H9 (cell line): ENCODE data around the gene SV2A. TPM values are rescaled to one million over a fixed set of nuclear protein-coding genes. Genes with fewer than 3 reads are reported as not detected.

ENCODE experiments used
- DNase-seq: peaks from one replicate; pipeline ENCODE4 v3.0.0-alpha.2; 2017
- H2AFZ ChIP-seq: one replicate; pipeline ENCODE4 v1.6.1; 2013; ENCODE audit warnings: mild to moderate bottlenecking, low read length, control low read depth, moderate library complexity
- H2AK5ac ChIP-seq: 2 replicates; pipeline ENCODE4 v1.6.1; 2013; ENCODE audit warnings: low read length, control low read depth, mixed read lengths; ENCODE audit not compliant: insufficient read length
- H2BK120ac ChIP-seq: one replicate; pipeline ENCODE4 v1.6.1; 2013; ENCODE audit warnings: low read depth, mild to moderate bottlenecking, low read length, control low read depth, inconsistent platforms; ENCODE audit not compliant: poor library complexity, severe bottlenecking
- H2BK12ac ChIP-seq: 2 replicates; pipeline ENCODE4 v1.6.1; 2013; ENCODE audit warnings: low read length, control low read depth, mixed read lengths, low read depth; ENCODE audit not compliant: insufficient read length
- H2BK15ac ChIP-seq: 2 replicates; pipeline ENCODE4 v1.6.1; 2013; ENCODE audit warnings: low read depth, low read length, control low read depth
- H2BK20ac ChIP-seq: one replicate; pipeline ENCODE4 v1.6.1; 2013; ENCODE audit warnings: low read depth, mild to moderate bottlenecking, low read length, control low read depth, inconsistent platforms; ENCODE audit not compliant: poor library complexity, severe bottlenecking
- H2BK5ac ChIP-seq: 2 replicates; pipeline ENCODE4 v1.6.1; 2013; ENCODE audit warnings: low read length, control low read depth, mixed read lengths; ENCODE audit not compliant: insufficient read length
- H3K14ac ChIP-seq: 2 replicates; pipeline ENCODE4 v1.6.1; 2013; ENCODE audit warnings: low read length, control low read depth; ENCODE audit not compliant: insufficient read depth
- H3K18ac ChIP-seq: 2 replicates; pipeline ENCODE4 v1.6.1; 2013; ENCODE audit warnings: low read depth, mild to moderate bottlenecking, mixed read lengths, low read length, control low read depth; ENCODE audit not compliant: insufficient read length
- H3K23ac ChIP-seq: 2 replicates; pipeline ENCODE4 v1.6.1; 2013; ENCODE audit warnings: low read length, control low read depth, mixed read lengths, low read depth; ENCODE audit not compliant: insufficient read length
- H3K23me2 ChIP-seq: 2 replicates; pipeline ENCODE4 v1.6.1; 2013; ENCODE audit warnings: low read depth, mild to moderate bottlenecking, mixed read lengths, low read length, control low read depth; ENCODE audit not compliant: insufficient read length, poor library complexity, severe bottlenecking
- H3K27ac ChIP-seq: 2 replicates; pipeline ENCODE4 v1.5.1; 2013; ENCODE audit warnings: low read length, control low read depth, mixed read lengths, low read depth; ENCODE audit not compliant: insufficient read length
- H3K27me3 ChIP-seq: 2 replicates; pipeline ENCODE4 v1.6.1; 2013; ENCODE audit warnings: low read length, control low read depth, inconsistent platforms; ENCODE audit not compliant: insufficient read depth
- H3K4ac ChIP-seq: 2 replicates; pipeline ENCODE4 v1.6.1; 2013; ENCODE audit warnings: low read depth, mild to moderate bottlenecking, control low read depth, inconsistent platforms, low read length, moderate library complexity
- H3K4me1 ChIP-seq: 2 replicates; pipeline ENCODE4 v1.6.1; 2013; ENCODE audit warnings: low read length, control low read depth, inconsistent platforms; ENCODE audit not compliant: insufficient read depth
- H3K4me2 ChIP-seq: 2 replicates; pipeline ENCODE4 v1.6.1; 2013; ENCODE audit warnings: low read length, control low read depth, mixed read lengths; ENCODE audit not compliant: insufficient read length, insufficient read depth
- H3K56ac ChIP-seq: 2 replicates; pipeline ENCODE4 v1.6.1; 2013; ENCODE audit warnings: low read depth, mild to moderate bottlenecking, mixed read lengths, low read length, control low read depth; ENCODE audit not compliant: insufficient read length
- H3K79me1 ChIP-seq: 2 replicates; pipeline ENCODE4 v1.6.1; 2013; ENCODE audit warnings: low read depth, mild to moderate bottlenecking, moderate library complexity, low read length, control low read depth, inconsistent platforms; ENCODE audit not compliant: insufficient read depth, poor library complexity, severe bottlenecking
- H3K79me2 ChIP-seq: 2 replicates; pipeline ENCODE4 v1.6.1; 2013; ENCODE audit warnings: low read length, control low read depth, inconsistent platforms; ENCODE audit not compliant: insufficient read depth
- H3K9ac ChIP-seq: 2 replicates; pipeline ENCODE4 v1.6.1; 2013; ENCODE audit warnings: low read length, control low read depth, mixed read lengths; ENCODE audit not compliant: insufficient read length; ENCODE audit errors: extremely low read depth
- H3K9me3 ChIP-seq: one replicate; pipeline ENCODE4 v1.6.1; 2013; ENCODE audit warnings: low read depth, low read length, inconsistent platforms; ENCODE audit not compliant: control insufficient read depth
- H3T11ph ChIP-seq: one replicate; pipeline ENCODE4 v1.6.1; 2013; ENCODE audit warnings: mild to moderate bottlenecking, low read length, control low read depth, inconsistent platforms
- H4K20me1 ChIP-seq: one replicate; pipeline ENCODE4 v1.6.1; 2013; ENCODE audit not compliant: control insufficient read depth, insufficient read length, insufficient read depth
- H4K5ac ChIP-seq: 2 replicates; pipeline ENCODE4 v1.6.1; 2013; ENCODE audit warnings: low read depth, mild to moderate bottlenecking, mixed read lengths, low read length, control low read depth; ENCODE audit not compliant: insufficient read length
- H4K8ac ChIP-seq: replicated peaks from 2 replicates; pipeline ENCODE4 v1.6.1; 2013; ENCODE audit warnings: low read length, control low read depth, mixed read lengths, low read depth; ENCODE audit not compliant: insufficient read length
- H4K91ac ChIP-seq: 2 replicates; pipeline ENCODE4 v1.6.1; 2013; ENCODE audit warnings: low read depth, mild to moderate bottlenecking, moderate library complexity, mixed read lengths, low read length, control low read depth; ENCODE audit not compliant: insufficient read length
- H3K27ac Mint-ChIP-seq, 3 experiments: 2 replicates in 2 of 3; 3 replicates in 1 of 3; pipeline ENCODE4 v1.8.0; 2020 to 2021; ENCODE audit warnings: mixed read lengths in 3 of 3, mild to moderate bottlenecking in 1 of 3, moderate library complexity in 1 of 3
- H3K27me3 Mint-ChIP-seq: 2 replicates; pipeline ENCODE4 v1.8.0; 2021; ENCODE audit warnings: low read depth, mild to moderate bottlenecking, moderate library complexity, mixed read lengths
- H3K36me3 Mint-ChIP-seq, 3 experiments: 2 replicates in 2 of 3; 3 replicates in 1 of 3; pipeline ENCODE4 v1.8.0; 2020 to 2021; ENCODE audit warnings: low read depth in 3 of 3, mixed read lengths in 3 of 3; ENCODE audit not compliant: insufficient read depth in 1 of 3
- H3K4me1 Mint-ChIP-seq, 2 experiments: 2 replicates each; pipeline ENCODE4 v1.8.0; 2020; ENCODE audit warnings: mixed read lengths in 2 of 2
- H3K4me3 Mint-ChIP-seq, 2 experiments: 2 replicates in 1 of 2; 3 replicates in 1 of 2; pipeline ENCODE4 v1.8.0; 2020 to 2021; ENCODE audit warnings: mild to moderate bottlenecking in 2 of 2, mixed read lengths in 2 of 2, moderate library complexity in 1 of 2
- H3K9me3 Mint-ChIP-seq, 2 experiments: 2 replicates in 1 of 2; 3 replicates in 1 of 2; pipeline ENCODE4 v1.8.0; 2020; ENCODE audit warnings: mild to moderate bottlenecking in 2 of 2, mixed read lengths in 2 of 2, moderate library complexity in 1 of 2
- WGBS: extraction: QIAGEN DNeasy Blood & Tissue Kit; methylation state at CpG from one replicate; pipeline ENCODE4 v1.1.7; 2013; ENCODE audit warnings: missing lambda C conversion rate, low lambda C conversion rate, mixed read lengths; ENCODE audit not compliant: insufficient read length; ENCODE audit errors: extremely low coverage; 5-methylcytosine and 5-hydroxymethylcytosine counted together
- total RNA-seq: library from RNA; stranded (reverse); gene quantifications from 2 replicates; pipeline ENCODE4 v1.2.1, GENCODE V29; 2021
- TF ChIP-seq, protein P1 (sequence below): fragments of 200-600 bp; sonication (generic); conservative IDR thresholded peaks from 3 replicates; pipeline ENCODE4 v1.8.0; 2021; ENCODE audit warnings: antibody characterized with exemption, mild to moderate bottlenecking

SV2A gene
- total RNA-seq, 1 experiment from 2014 or later = 42.4 TPM

GRCh38 chr1:149962736-149963135 is 45.1 kb upstream of the SV2A start:
- no peak overlapping the region for H3K4me2 ChIP-seq
- H3K27ac Mint-ChIP-seq = peak overlapping the region in 2 of 3 experiments; percentile 28 to 54; a peak in 3 of 7 replicates
- H2BK20ac ChIP-seq = no peak overlapping the region
- H3K4ac ChIP-seq = no peak overlapping the region
- no peak overlapping the region for H4K5ac ChIP-seq
- no peaks in the 10 kb centered on the region for H3K4me1 Mint-ChIP-seq
- no peak for DNase-seq
- no peak overlapping the region for H3T11ph ChIP-seq
- H3K27ac ChIP-seq = no peak overlapping the region
- H3K27me3 Mint-ChIP-seq = no peaks in the 10 kb centered on the region
- H3K36me3 Mint-ChIP-seq = peaks cover 48 to 75% (median 71%) of the 10 kb centered on the region in 3 experiments
- no peaks in the 10 kb centered on the region for H3K23me2 ChIP-seq
- H4K20me1 ChIP-seq = no peaks in the 10 kb centered on the region
- H3K4me1 ChIP-seq = no peaks in the 10 kb centered on the region
- no peak overlapping the region for H2BK12ac ChIP-seq
- no peak overlapping the region for H2AK5ac ChIP-seq
- H3K9ac ChIP-seq = no peak overlapping the region
- H2BK120ac ChIP-seq = no peak overlapping the region
- no peak overlapping the region for H2BK15ac ChIP-seq
- no peak overlapping the region for H3K14ac ChIP-seq
- no peak overlapping the region for H2AFZ ChIP-seq
- WGBS = no CpG with 5 or more reads among the region's 2 CpGs
- no peak overlapping the region for H2BK5ac ChIP-seq
- H3K27me3 ChIP-seq = no peaks in the 10 kb centered on the region
- no peaks in the 10 kb centered on the region for H3K79me2 ChIP-seq
- no peak overlapping the region for H3K23ac ChIP-seq
- TF ChIP-seq, protein P1, sequence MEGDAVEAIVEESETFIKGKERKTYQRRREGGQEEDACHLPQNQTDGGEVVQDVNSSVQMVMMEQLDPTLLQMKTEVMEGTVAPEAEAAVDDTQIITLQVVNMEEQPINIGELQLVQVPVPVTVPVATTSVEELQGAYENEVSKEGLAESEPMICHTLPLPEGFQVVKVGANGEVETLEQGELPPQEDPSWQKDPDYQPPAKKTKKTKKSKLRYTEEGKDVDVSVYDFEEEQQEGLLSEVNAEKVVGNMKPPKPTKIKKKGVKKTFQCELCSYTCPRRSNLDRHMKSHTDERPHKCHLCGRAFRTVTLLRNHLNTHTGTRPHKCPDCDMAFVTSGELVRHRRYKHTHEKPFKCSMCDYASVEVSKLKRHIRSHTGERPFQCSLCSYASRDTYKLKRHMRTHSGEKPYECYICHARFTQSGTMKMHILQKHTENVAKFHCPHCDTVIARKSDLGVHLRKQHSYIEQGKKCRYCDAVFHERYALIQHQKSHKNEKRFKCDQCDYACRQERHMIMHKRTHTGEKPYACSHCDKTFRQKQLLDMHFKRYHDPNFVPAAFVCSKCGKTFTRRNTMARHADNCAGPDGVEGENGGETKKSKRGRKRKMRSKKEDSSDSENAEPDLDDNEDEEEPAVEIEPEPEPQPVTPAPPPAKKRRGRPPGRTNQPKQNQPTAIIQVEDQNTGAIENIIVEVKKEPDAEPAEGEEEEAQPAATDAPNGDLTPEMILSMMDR = no peak
- no peak overlapping the region for H3K4me3 Mint-ChIP-seq
- no peak overlapping the region for H3K18ac ChIP-seq
- no peak overlapping the region for H3K56ac ChIP-seq
- peaks cover 7% of the 10 kb centered on the region for H3K9me3 ChIP-seq
- H3K79me1 ChIP-seq = no peaks in the 10 kb centered on the region
- H4K91ac ChIP-seq = no peak overlapping the region
- no peak overlapping the region for H4K8ac ChIP-seq
- peaks cover 18 to 23% of the 10 kb centered on the region in 2 experiments for H3K9me3 Mint-ChIP-seq
